Ovary (tissue), 9 donors: ENCODE results near the gene PLXNA2. TPM values are rescaled to one million over a fixed set of nuclear protein-coding genes. Genes with fewer than 3 reads are reported as not detected.

Source experiments
- DNase-seq, 5 donors: peaks; one replicate each; pipeline ENCODE4 v3.0.0-alpha.2; 2019 to 2020
- H3K27ac ChIP-seq, 2 donors: fragments of 200-600 bp; one replicate each; pipeline versions ENCODE4 v1.5.1 to v1.8.0; 2019 to 2022
- H3K27me3 ChIP-seq: fragments of 200-600 bp; one replicate; pipeline ENCODE4 v1.8.0; 2022
- H3K36me3 ChIP-seq: fragments of 200-600 bp; sonication (generic); one replicate; pipeline ENCODE4 v1.5.1; 2019
- H3K4me1 ChIP-seq: one replicate; pipeline ENCODE4 v1.8.1; 2013; ENCODE audit warnings: mild to moderate bottlenecking, moderate library complexity; ENCODE audit not compliant: insufficient read depth
- H3K4me3 ChIP-seq: fragments of 200-600 bp; sonication (generic); one replicate; pipeline ENCODE4 v1.5.1; 2017
- H3K9me3 ChIP-seq, 2 donors: fragments of 200-600 bp in 1 of 2; sonication (generic) in 1 of 2; one replicate each; pipeline versions ENCODE4 v1.5.1 to v1.8.1; 2013 to 2019; ENCODE audit warnings: mild to moderate bottlenecking in 1 of 2, moderate library complexity in 1 of 2
- CTCF ChIP-seq, 3 donors: fragments of 450-650 bp in 2 of 3; fragments of 200-600 bp in 1 of 3; IDR thresholded peaks; one replicate each; pipeline versions ENCODE4 v1.5.1 to v1.8.0; 2016 to 2022; ENCODE audit warnings: antibody characterized with exemption in 3 of 3, mild to moderate bottlenecking in 1 of 3
- EP300 ChIP-seq: sonication (generic); formaldehyde crosslinking; IDR thresholded peaks from one replicate; pipeline ENCODE4 v1.6.1; 2017; ENCODE audit warnings: antibody characterized with exemption
- POLR2A ChIP-seq: fragments of 450-650 bp; IDR thresholded peaks from one replicate; pipeline ENCODE4 v1.6.1; 2017; ENCODE audit warnings: antibody characterized with exemption, mild to moderate bottlenecking, moderate library complexity
- WGBS, 3 donors: extraction: QIAGEN DNeasy Blood & Tissue Kit in 1 of 3; methylation state at CpG; one replicate each; pipeline versions ENCODE4 v1.1.5 to v1.1.7; 2013 to 2017; 5-methylcytosine and 5-hydroxymethylcytosine counted together
- intact Hi-C, 4 donors: fragments of 100-400 bp; cut with DNase I; formaldehyde crosslinking; loops; one replicate each; pipeline versions ENCODE4 v1.11.0 to v1.15.1; 2022 to 2023
- polyA plus RNA-seq, 2 donors: library from polyadenylated mRNA; stranded (reverse); fragments of 200-250 nt in 1 of 2; fragments of 350-450 nt in 1 of 2; fragmentation: Illumina TruSeq in 1 of 2; extraction: RNeasy Lipid Tissue Mini Kit (QIAGEN cat#74804) in 1 of 2; gene quantifications; one replicate each; pipeline ENCODE4 v1.2.3, GENCODE V29; 2013 to 2014
- total RNA-seq, 7 donors: library from RNA; depleted of rRNA in 2 of 7; stranded (reverse); fragments of >200 nt in 2 of 7; fragmentation: NEBNext Ultra II Directional in 3 of 7; extraction: Animal tissue kit (Norgen Biotek cat#: 25700) in 3 of 7; gene quantifications; one replicate each; pipeline versions ENCODE4 v1.1.0 to v1.2.4, GENCODE V29; 2016 to 2023
- donor health status: DM: no; HTN: no; CAD: no; lungs with moderate emphysema.
- donor health status: DM: no; HTN: no; CAD: no.
- donor health status: Bipolar disorder and iron deficiency.
- donor health status: DM: yes; HTN: yes; CAD: no.
- donor health status: DM: no; HTN: no; CAD: no.
- donor health status: DM: yes; HTN: yes; CAD: no.

PLXNA2 gene
- total and polyA plus RNA-seq, 9 donors, result 10.7 to 71.5 (median 44.0) TPM

- Histone ChIP-seq H3K4me3 (no peak overlapping the region), H3K9me3 (no peaks in the 10 kb centered on the region), H3K27ac (no peak overlapping the region), H3K36me3 (no peaks in the 10 kb centered on the region), H3K4me1 (no peaks in the 10 kb centered on the region), H3K27me3 (no peaks in the 10 kb centered on the region)
- intact Hi-C loops, result no loop called here
- TF ChIP-seq EP300 (no peak), POLR2A (no peak), CTCF (IDR thresholded peaks at IDR 0.05) (no peak)
- DNase-seq, result no peak
- WGBS, 3 donors, result 90 to 94% (median 90%) methylated on average over 7 of the region's 7 CpGs
Measured at GRCh38 chr1:207985996-207986395, 258.2 kb downstream of the PLXNA2 start.

GRCh38 chr1:207984831-207985572 is 259.2 kb downstream of the PLXNA2 start:
- intact Hi-C loops, result no loop called here
- Histone ChIP-seq H3K27me3 (no peaks in the 10 kb centered on the region), H3K27ac (no peak overlapping the region), H3K36me3 (no peaks in the 10 kb centered on the region), H3K9me3 (no peaks in the 10 kb centered on the region), H3K4me3 (no peak overlapping the region), H3K4me1 (no peaks in the 10 kb centered on the region)
- no peak for DNase-seq
- TF ChIP-seq EP300 (no peak), CTCF (IDR thresholded peaks at IDR 0.05) (no peak), POLR2A (no peak)
- 77 to 83% (median 81%) methylated on average over 4 of the region's 4 CpGs for WGBS, 3 donors

GRCh38 chr1:207983044-207983635 is 261.0 kb downstream of the PLXNA2 start:
- no peaks in the 10 kb centered on the region for H3K9me3 ChIP-seq
- no peaks in the 10 kb centered on the region for H3K36me3 ChIP-seq
- H3K27ac ChIP-seq, result no peak overlapping the region
- no peak for DNase-seq
- no peak for TF ChIP-seq EP300
- no peak for TF ChIP-seq POLR2A
- no peak for TF ChIP-seq CTCF (IDR thresholded peaks at IDR 0.05)
- intact Hi-C loops, result no loop called here
- no peaks in the 10 kb centered on the region for H3K27me3 ChIP-seq
- H3K4me3 ChIP-seq, result no peak overlapping the region
- H3K4me1 ChIP-seq, result no peaks in the 10 kb centered on the region
- 74 to 84% (median 82%) methylated on average over 6 of the region's 6 CpGs for WGBS, 3 donors

- intact Hi-C loops, result no loop called here
- Histone ChIP-seq H3K27me3 (no peaks in the 10 kb centered on the region), H3K9me3 (no peaks in the 10 kb centered on the region), H3K4me1 (no peaks in the 10 kb centered on the region), H3K27ac (no peak overlapping the region), H3K4me3 (no peak overlapping the region), H3K36me3 (no peaks in the 10 kb centered on the region)
- TF ChIP-seq POLR2A (no peak), CTCF (IDR thresholded peaks at IDR 0.05) (no peak)
- DNase-seq, result no peak
- 62 to 74% (median 68%) methylated on average over 2 of the region's 2 CpGs for WGBS, 3 donors
Measured at GRCh38 chr1:207981976-207982375, 262.2 kb downstream of the PLXNA2 start.
